HG02571 (cell line): ENCODE results near the gene ZNRF4.
"Not testable (repeated sequence)": the region's sequence is repeated elsewhere in the genome, so short reads cannot be mapped to it uniquely, and the experiment has no call there.

ENCODE experiments used
- ATAC-seq: cut with Tn5 transposase; IDR thresholded peaks from one replicate; pipeline ENCODE4 v1.9.1; 2021; ENCODE audit warnings: mild to moderate bottlenecking, moderate library complexity; ENCODE audit not compliant: unreplicated experiment

The ZNRF4 gene

GRCh38 chr19:5455367-5456129, at the start of gene ZNRF4:
ZNRF4 (plus strand) TSS chr19:5455417; CDS start chr19:5455492, 75 bp downstream.
- no peak for ATAC-seq

GRCh38 chr19:5406198-5406597, 49.0 kb upstream of the ZNRF4 start:
- ATAC-seq, result not testable (repeated sequence)

GRCh38 chr19:5406816-5407215, 48.4 kb upstream of the ZNRF4 start:
- no peak for ATAC-seq

DNA sequence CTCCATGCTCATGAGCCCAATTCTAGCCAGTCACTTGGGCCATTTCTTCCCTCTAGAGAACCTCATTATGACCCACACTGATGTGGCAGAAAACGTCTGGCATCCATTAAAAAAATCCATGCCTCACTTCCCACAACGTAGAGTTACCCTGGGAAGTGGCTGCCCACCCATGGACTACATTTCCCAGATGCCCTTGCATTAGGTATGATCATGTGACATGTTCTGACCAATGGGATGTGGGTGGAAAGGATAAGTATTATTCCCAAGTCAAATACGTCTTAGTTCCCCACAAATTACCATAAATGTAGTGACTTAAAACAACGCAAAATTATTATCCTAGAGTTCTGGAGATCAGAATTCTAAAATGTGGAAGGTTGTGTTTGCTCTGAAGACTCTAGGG, 47.9 kb upstream of the ZNRF4 start:
- no peak for ATAC-seq

GRCh38 chr19:5417495-5418436, 37.5 kb upstream of the ZNRF4 start:
- ATAC-seq, result no peak

- ATAC-seq, result no peak
These were observed 36.5 kb upstream of the ZNRF4 start for GRCh38 chr19:5418677-5419076.

GRCh38 chr19:5420953-5421352, 34.3 kb upstream of the ZNRF4 start:
- no peak for ATAC-seq

DNA sequence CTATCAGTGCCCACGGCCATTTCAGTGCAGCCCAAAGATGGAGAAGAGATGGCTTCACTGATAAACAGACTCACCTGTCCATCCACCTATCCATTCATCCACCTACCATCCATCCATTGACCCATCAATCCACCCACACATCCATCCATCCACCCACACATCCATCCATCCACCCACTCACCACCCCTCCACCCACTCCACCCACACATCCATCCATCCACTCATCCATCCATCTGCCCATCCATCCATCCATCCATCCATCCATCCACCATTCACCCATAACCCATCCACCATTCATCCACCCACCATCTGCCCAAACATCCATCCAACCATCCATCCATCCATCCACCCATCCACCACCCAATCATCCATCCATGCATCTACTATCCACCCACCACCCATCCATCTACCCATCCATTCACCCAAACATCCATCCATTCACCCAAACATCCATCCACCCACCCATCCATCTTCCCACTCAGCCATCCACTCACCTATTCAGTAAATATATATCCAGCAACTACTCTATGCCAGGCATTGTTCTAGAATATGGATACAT, 31.6 kb upstream of the ZNRF4 start:
- no peak for ATAC-seq

DNA sequence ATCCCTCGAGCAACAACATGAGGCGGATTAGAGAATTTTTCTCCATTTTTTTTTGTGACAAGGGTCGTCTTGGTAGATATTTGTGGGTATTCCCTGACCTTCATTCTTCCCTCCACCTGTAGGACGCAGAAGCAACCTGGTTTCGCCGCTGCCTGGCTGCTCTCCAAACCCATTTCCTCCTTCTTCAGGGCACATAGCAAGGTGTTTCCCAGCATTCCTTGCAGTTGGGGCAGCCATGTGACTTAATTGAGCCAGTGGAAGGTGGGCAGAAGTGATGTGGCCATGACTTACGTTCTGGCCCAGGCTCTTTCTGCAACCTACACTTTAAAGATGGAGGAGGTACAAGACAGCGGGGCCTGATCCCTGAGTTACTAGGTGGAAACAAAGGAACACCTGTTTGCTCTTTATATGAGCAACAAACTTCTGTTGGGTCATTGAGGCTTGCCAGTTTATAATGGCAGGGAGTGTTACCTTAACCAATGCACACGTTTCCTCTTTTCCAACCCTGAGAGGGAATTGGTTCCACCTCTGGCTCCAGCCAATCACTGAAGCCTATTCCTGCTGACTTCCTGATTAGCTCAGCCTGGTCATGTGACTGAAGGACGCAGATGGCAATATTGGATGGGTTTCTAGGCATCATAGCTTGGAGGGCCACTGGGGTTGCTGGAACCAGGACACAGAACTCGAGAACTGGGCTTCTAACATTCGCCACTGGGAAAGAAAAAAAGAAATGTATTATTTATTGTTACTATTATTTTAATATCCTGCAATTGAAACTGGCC, 30.8 kb upstream of the ZNRF4 start:
- no peak for ATAC-seq

DNA sequence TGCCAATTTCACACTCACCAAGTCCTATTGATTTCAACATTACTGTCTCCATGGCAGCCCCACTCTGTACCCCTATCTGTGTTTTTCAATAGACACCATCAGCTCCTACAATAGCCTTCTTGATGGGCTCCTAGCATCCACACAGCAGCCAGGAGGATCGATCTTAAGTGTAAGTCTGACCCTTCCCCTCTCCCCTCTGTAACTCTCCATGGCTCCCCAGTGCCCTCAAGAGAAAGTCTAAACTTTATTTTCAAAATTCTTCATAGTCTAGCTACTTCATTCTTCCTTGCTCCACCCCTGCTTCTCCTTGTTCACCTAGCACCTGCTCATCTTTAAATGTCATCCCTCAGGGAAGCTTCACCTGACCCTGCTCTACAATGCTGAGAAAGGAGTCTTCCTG, 30.0 kb upstream of the ZNRF4 start:
- ATAC-seq, result no peak

GRCh38 chr19:5430237-5430636, 25.0 kb upstream of the ZNRF4 start:
- no peak for ATAC-seq

DNA sequence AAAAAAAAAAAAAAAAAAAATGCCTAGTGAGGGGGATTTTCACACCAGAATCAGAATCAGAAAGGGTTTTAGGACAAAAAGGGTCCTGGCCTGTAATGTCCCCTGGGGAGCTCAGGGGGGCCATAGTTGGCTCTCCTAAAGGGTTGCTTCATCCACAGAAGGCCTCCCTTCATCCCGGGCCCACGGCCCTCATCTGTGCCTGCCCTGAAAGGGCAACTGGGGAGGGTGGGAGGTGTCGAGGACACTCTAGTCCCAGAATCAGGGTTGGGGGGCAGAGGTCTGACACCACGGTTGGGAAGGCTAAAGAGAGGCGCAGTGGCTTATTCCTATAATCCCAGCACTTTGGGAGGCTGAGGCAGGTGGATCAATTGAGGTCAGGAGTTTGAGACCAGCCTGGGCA, 22.5 kb upstream of the ZNRF4 start:
- ATAC-seq, result no peak

GRCh38 chr19:5434351-5434917, 20.8 kb upstream of the ZNRF4 start:
- ATAC-seq, result no peak

GRCh38 chr19:5434970-5435641, 20.1 kb upstream of the ZNRF4 start:
- ATAC-seq, result no peak

- no peak for ATAC-seq
These were observed 19.6 kb upstream of the ZNRF4 start for GRCh38 chr19:5435642-5436017.

GRCh38 chr19:5436106-5436947, 18.9 kb upstream of the ZNRF4 start:
- ATAC-seq, result no peak

- ATAC-seq, result no peak
These were observed 18.3 kb upstream of the ZNRF4 start for GRCh38 chr19:5436948-5437306.

- ATAC-seq, result not testable (repeated sequence)
These were observed 16.5 kb upstream of the ZNRF4 start for GRCh38 chr19:5438756-5439155.

DNA sequence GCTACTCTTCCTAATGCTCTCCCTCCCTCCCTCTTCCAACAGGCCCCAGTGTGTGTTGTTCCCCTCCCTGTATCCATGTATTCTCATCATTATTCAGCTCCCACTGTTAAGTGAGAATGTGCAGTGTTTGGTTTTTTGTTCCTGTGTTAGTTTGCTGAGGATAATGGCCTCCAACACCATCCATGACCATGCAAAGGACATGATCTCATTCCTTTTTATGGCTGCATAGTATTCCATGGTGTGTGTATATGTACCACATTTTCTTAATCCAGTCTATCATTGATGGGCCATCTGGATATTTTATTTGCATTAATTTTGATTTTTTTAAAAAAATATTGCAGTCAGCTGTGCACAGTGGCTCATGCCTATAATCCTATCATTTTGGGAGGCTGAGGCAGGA, 15.8 kb upstream of the ZNRF4 start:
- no peak for ATAC-seq
